Panc1 (cell line): ENCODE data around the gene FN1. TPM values are rescaled to one million over a fixed set of nuclear protein-coding genes. Genes with fewer than 3 reads are reported as not detected.

Experiments used
- ATAC-seq: fragments of 200-7000 bp; cut with Tn5 transposase; 2 replicates; pipeline ENCODE4 v1.9.1; 2020; ENCODE audit warnings: mild to moderate bottlenecking, moderate library complexity
- BruUV-seq: library from RNA; stranded (reverse); fragments of 400-500 nt; replicated peaks from 2 replicates; lab custom pipeline; 2021; lab: Mats Ljungman, UMichigan
- CTCF ChIA-PET: fragments of 300-600 bp; sonication (Branson Sonifier 250); formaldehyde crosslinking; loops from one replicate; lab custom pipeline; 2022; ENCODE audit warnings: antibody characterized with exemption; lab: Charles Lee
- POLR2A ChIA-PET: fragments of 300-600 bp; sonication (Branson Sonifier 250); formaldehyde crosslinking; loops from one replicate; lab custom pipeline; 2022; ENCODE audit warnings: antibody characterized with exemption; lab: Charles Lee
- DNase-seq: peaks from one replicate; pipeline ENCODE4 v3.0.0-alpha.2; 2010; ENCODE audit warnings: low read depth, low spot score
- H3K27ac ChIP-seq: 2 replicates; pipeline ENCODE4 v1.5.1; 2011; ENCODE audit warnings: mild to moderate bottlenecking, low read length, inconsistent platforms
- H3K27me3 ChIP-seq: fragments of 200-500 bp; sonication (Bioruptor generic); 2 replicates; pipeline ENCODE4 v1.6.0; 2014; ENCODE audit warnings: low read length, inconsistent platforms; ENCODE audit not compliant: control insufficient read depth, insufficient read depth
- H3K36me3 ChIP-seq: fragments of 200-500 bp; sonication (Bioruptor generic); 2 replicates; pipeline ENCODE4 v1.5.1; 2014; ENCODE audit warnings: inconsistent platforms, mild to moderate bottlenecking, low read length, moderate library complexity; ENCODE audit not compliant: control insufficient read depth, insufficient read depth
- H3K4me1 ChIP-seq: 2 replicates; pipeline ENCODE4 v1.5.1; 2011; ENCODE audit warnings: inconsistent platforms, mild to moderate bottlenecking, low read length, moderate library complexity; ENCODE audit not compliant: control insufficient read depth, insufficient read depth
- H3K4me3 ChIP-seq, 2 experiments: 2 replicates each; pipeline ENCODE4 v1.5.1; 2011 to 2012; ENCODE audit warnings: low read depth in 2 of 2, low read length in 2 of 2, mild to moderate bottlenecking in 2 of 2, inconsistent platforms in 1 of 2, moderate library complexity in 1 of 2
- H3K9me3 ChIP-seq: fragments of 200-500 bp; sonication (Bioruptor generic); 2 replicates; pipeline ENCODE4 v1.5.1; 2014; ENCODE audit warnings: low read depth, mild to moderate bottlenecking, inconsistent platforms, low read length, moderate library complexity; ENCODE audit not compliant: control insufficient read depth, insufficient read depth
- POLR2AphosphoS5 ChIP-seq: IDR thresholded peaks from 2 replicates; pipeline ENCODE4 v1.6.1; 2012; ENCODE audit warnings: mild to moderate bottlenecking, low read depth, low read length, moderate library complexity
- REST ChIP-seq, 2 experiments: IDR thresholded peaks; 2 replicates each; pipeline ENCODE4 v1.6.1; 2011 to 2012; ENCODE audit warnings: low read depth in 2 of 2, control low read depth in 1 of 2, low read length in 1 of 2, mild to moderate bottlenecking in 1 of 2, moderate library complexity in 1 of 2; ENCODE audit not compliant: insufficient read depth in 1 of 2
- SIN3A ChIP-seq: IDR thresholded peaks from 2 replicates; pipeline ENCODE4 v1.6.1; 2012; ENCODE audit warnings: low read depth, mild to moderate bottlenecking, low read length, moderate library complexity, borderline replicate concordance; ENCODE audit not compliant: insufficient read depth
- TCF7L2 ChIP-seq: IDR thresholded peaks from 2 replicates; pipeline ENCODE4 v1.6.1; 2011; ENCODE audit warnings: mild to moderate bottlenecking, low read depth, low read length, inconsistent platforms
- in situ Hi-C: cut with HindIII; loops from 2 replicates; pipeline ENCODE4 v1.10.0; 2016; ENCODE audit warnings: low sequenced_read_pairs, low pct_unique_long_range_greater_than_20kb
- intact Hi-C: fragments of 100-400 bp; cut with micrococcal nuclease; formaldehyde crosslinking; loops from one replicate; pipeline ENCODE4 v1.10.0; 2022; ENCODE audit not compliant: unreplicated experiment
- total RNA-seq: library from RNA; stranded (reverse); gene quantifications from one replicate; pipeline ENCODE4 v1.2.1, GENCODE V29; 2021; ENCODE audit not compliant: unreplicated experiment
- TF ChIP-seq, protein P1 (sequence below): fragments of 450-650 bp; IDR thresholded peaks from 2 replicates; pipeline ENCODE4 v1.5.1; 2017; ENCODE audit warnings: mild to moderate bottlenecking

Gene FN1
- total RNA-seq, 1 experiment from 2014 or later: 4.2 TPM

GRCh38 chr2:215392687-215393270 is 43.1 kb downstream of the FN1 start:
- H3K27ac ChIP-seq: no peak overlapping the region

GRCh38 chr2:215392164-215392563 is 43.7 kb downstream of the FN1 start:
- Histone ChIP-seq H3K4me1 (no peaks in the 10 kb centered on the region), H3K36me3 (no peaks in the 10 kb centered on the region), H3K4me3 (no peak overlapping the region), H3K9me3 (no peaks in the 10 kb centered on the region), H3K27me3 (no peaks in the 10 kb centered on the region), H3K27ac (no peak overlapping the region)
- ATAC-seq (no peak), DNase-seq (no peak)
- POLR2A ChIA-PET: no interaction called here
- CTCF ChIA-PET: interaction anchor here (0.7 kb wide), 1 partner anchor 303 kb away, joined by 5 read pairs; no protein-coding TSS in a partner anchor
- no TSS peak for BruUV-seq
- intact Hi-C loops: no loop called here
- in situ Hi-C loops: no loop called here
- TF ChIP-seq, protein P1, sequence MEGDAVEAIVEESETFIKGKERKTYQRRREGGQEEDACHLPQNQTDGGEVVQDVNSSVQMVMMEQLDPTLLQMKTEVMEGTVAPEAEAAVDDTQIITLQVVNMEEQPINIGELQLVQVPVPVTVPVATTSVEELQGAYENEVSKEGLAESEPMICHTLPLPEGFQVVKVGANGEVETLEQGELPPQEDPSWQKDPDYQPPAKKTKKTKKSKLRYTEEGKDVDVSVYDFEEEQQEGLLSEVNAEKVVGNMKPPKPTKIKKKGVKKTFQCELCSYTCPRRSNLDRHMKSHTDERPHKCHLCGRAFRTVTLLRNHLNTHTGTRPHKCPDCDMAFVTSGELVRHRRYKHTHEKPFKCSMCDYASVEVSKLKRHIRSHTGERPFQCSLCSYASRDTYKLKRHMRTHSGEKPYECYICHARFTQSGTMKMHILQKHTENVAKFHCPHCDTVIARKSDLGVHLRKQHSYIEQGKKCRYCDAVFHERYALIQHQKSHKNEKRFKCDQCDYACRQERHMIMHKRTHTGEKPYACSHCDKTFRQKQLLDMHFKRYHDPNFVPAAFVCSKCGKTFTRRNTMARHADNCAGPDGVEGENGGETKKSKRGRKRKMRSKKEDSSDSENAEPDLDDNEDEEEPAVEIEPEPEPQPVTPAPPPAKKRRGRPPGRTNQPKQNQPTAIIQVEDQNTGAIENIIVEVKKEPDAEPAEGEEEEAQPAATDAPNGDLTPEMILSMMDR: no peak
- no peak for TF ChIP-seq REST (IDR thresholded peaks at IDR 0.05; ENCODE audit: insufficient read depth in 1 of 2, low read depth in 2 of 2, low read length in 1 of 2)
- TF ChIP-seq TCF7L2: no peak
- TF ChIP-seq SIN3A: no peak
- no peak for TF ChIP-seq POLR2AphosphoS5

More at GRCh38 chr2:215392687-215393270, 43.1 kb downstream of the FN1 start:
- ChIA-PET CTCF (no interaction called here), POLR2A (no interaction called here)
- no peak overlapping the region for H3K4me3 ChIP-seq
- TF ChIP-seq POLR2AphosphoS5 (no peak), TCF7L2 (no peak), REST (IDR thresholded peaks at IDR 0.05; ENCODE audit: insufficient read depth in 1 of 2, low read depth in 2 of 2, low read length in 1 of 2) (no peak), SIN3A (no peak)
- TF ChIP-seq, protein P1: no peak
- BruUV-seq: no TSS peak
- H3K4me1 ChIP-seq: no peaks in the 10 kb centered on the region
- no peaks in the 10 kb centered on the region for H3K9me3 ChIP-seq
- in situ Hi-C loops (no loop called here), intact Hi-C loops (no loop called here)
- ATAC-seq: no peak
- H3K27me3 ChIP-seq: no peaks in the 10 kb centered on the region
- no peaks in the 10 kb centered on the region for H3K36me3 ChIP-seq
- no peak for DNase-seq
